Measurements from ENCODE around the gene PLXNA2. TPM values are rescaled to one million over a fixed set of nuclear protein-coding genes. Genes with fewer than 3 reads are reported as not detected.

PLXNA2 gene
- total RNA-seq, 1 experiment from 2014 or later = 0.89 TPM

GRCh38 chr1:208083016-208083714 is 161.0 kb downstream of the PLXNA2 start:
- POLR2A ChIA-PET = interaction anchor here (0.7 kb wide), 1 partner anchor 10 kb away, joined by 4 read pairs; no protein-coding TSS in a partner anchor
- H3K36me3 ChIP-seq (ENCODE audit: control insufficient read depth in 1 of 2, insufficient read depth in 2 of 2, low read length in 2 of 2) = no peaks in the 10 kb centered on the region

More at GRCh38 chr1:208083016-208083714, 161.0 kb downstream of the PLXNA2 start:
- no peaks in the 10 kb centered on the region for H3K9me3 ChIP-seq (ENCODE audit: control insufficient read depth in 1 of 2, insufficient read depth in 1 of 2, low read depth in 1 of 2, low read length in 2 of 2)
- intact Hi-C loops (cut with micrococcal nuclease) = no loop called here
- H2AFZ ChIP-seq (ENCODE audit: low read depth, low read length, poor library complexity, severe bottlenecking) = no peak overlapping the region
- DNase-seq (ENCODE audit: low read depth, low spot score) (no peak), ATAC-seq (no peak)
- H3K9me2 ChIP-seq (ENCODE audit: insufficient read depth) = no peaks in the 10 kb centered on the region
- no peaks in the 10 kb centered on the region for H3K79me2 ChIP-seq (ENCODE audit: insufficient read depth, low read length)
- H3K27ac ChIP-seq (ENCODE audit: low read depth, low read length) = no peak overlapping the region
- no peak overlapping the region for H3K4me2 ChIP-seq (ENCODE audit: low read length)
- H3K9ac ChIP-seq (ENCODE audit: low read length) = no peak overlapping the region
- TF ChIP-seq, protein P1, sequence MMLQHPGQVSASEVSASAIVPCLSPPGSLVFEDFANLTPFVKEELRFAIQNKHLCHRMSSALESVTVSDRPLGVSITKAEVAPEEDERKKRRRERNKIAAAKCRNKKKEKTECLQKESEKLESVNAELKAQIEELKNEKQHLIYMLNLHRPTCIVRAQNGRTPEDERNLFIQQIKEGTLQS (IDR thresholded peaks at IDR 0.05) = no peak
- no peak for TF ChIP-seq EGR1 (IDR thresholded peaks at IDR 0.05; ENCODE audit: low read depth)
- no peak for TF ChIP-seq ZFX (IDR thresholded peaks at IDR 0.05)
- TF ChIP-seq EZH2 (IDR thresholded peaks at IDR 0.05) = no peak
- no peak for TF ChIP-seq ZNF274 (IDR thresholded peaks at IDR 0.05; ENCODE audit: low read depth, low read length)
- no peak for TF ChIP-seq SIN3A (IDR thresholded peaks at IDR 0.05; ENCODE audit: low read depth)
- TF ChIP-seq YY1 (IDR thresholded peaks at IDR 0.05; ENCODE audit: extremely low read depth, insufficient replicate concordance, low read depth, low read length) = no peak
- TF ChIP-seq FOSL1 (IDR thresholded peaks at IDR 0.05; ENCODE audit: low read depth) = no peak
- TF ChIP-seq JUND (IDR thresholded peaks at IDR 0.05) = no peak
- TF ChIP-seq, protein P2, sequence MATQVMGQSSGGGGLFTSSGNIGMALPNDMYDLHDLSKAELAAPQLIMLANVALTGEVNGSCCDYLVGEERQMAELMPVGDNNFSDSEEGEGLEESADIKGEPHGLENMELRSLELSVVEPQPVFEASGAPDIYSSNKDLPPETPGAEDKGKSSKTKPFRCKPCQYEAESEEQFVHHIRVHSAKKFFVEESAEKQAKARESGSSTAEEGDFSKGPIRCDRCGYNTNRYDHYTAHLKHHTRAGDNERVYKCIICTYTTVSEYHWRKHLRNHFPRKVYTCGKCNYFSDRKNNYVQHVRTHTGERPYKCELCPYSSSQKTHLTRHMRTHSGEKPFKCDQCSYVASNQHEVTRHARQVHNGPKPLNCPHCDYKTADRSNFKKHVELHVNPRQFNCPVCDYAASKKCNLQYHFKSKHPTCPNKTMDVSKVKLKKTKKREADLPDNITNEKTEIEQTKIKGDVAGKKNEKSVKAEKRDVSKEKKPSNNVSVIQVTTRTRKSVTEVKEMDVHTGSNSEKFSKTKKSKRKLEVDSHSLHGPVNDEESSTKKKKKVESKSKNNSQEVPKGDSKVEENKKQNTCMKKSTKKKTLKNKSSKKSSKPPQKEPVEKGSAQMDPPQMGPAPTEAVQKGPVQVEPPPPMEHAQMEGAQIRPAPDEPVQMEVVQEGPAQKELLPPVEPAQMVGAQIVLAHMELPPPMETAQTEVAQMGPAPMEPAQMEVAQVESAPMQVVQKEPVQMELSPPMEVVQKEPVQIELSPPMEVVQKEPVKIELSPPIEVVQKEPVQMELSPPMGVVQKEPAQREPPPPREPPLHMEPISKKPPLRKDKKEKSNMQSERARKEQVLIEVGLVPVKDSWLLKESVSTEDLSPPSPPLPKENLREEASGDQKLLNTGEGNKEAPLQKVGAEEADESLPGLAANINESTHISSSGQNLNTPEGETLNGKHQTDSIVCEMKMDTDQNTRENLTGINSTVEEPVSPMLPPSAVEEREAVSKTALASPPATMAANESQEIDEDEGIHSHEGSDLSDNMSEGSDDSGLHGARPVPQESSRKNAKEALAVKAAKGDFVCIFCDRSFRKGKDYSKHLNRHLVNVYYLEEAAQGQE (IDR thresholded peaks at IDR 0.05; ENCODE audit: low read depth) = no peak
- TF ChIP-seq CBX3 (IDR thresholded peaks at IDR 0.05; ENCODE audit: low read depth) = no peak
- TF ChIP-seq POLR2A (IDR thresholded peaks at IDR 0.05; ENCODE audit: borderline replicate concordance, extremely low read depth, insufficient read depth, insufficient read length) = no peak
- no peak for TF ChIP-seq MAX (IDR thresholded peaks at IDR 0.05)
- TF ChIP-seq TCF7L2 (IDR thresholded peaks at IDR 0.05; ENCODE audit: borderline replicate concordance, extremely low read depth, insufficient read depth, insufficient read length) = no peak
- TF ChIP-seq CTCF (IDR thresholded peaks at IDR 0.05 in 2 of 3, conservative IDR thresholded peaks at IDR 0.05 in 1 of 3; ENCODE audit: borderline replicate concordance in 1 of 3, insufficient read depth in 1 of 3, low read depth in 2 of 3, low read length in 2 of 3) = no peak
- TF ChIP-seq SRF (IDR thresholded peaks at IDR 0.05; ENCODE audit: low read depth) = no peak
- TF ChIP-seq CEBPB (IDR thresholded peaks at IDR 0.05; ENCODE audit: low read depth) = no peak
- TF ChIP-seq RAD21 (IDR thresholded peaks at IDR 0.05; ENCODE audit: low read depth) = no peak
- TF ChIP-seq ELF1 (IDR thresholded peaks at IDR 0.05; ENCODE audit: borderline replicate concordance, low read depth) = no peak
- BruUV-seq (replicated peaks) = no TSS peak
- peaks cover 16% of the 10 kb centered on the region; the same call in 1 of the 2 replicates for H3K27me3 ChIP-seq (ENCODE audit: insufficient read depth, low read length)
- CTCF ChIA-PET = no interaction called here
- H4K20me1 ChIP-seq (ENCODE audit: insufficient read depth) = no peaks in the 10 kb centered on the region
- H3K4me1 ChIP-seq (ENCODE audit: control insufficient read depth in 1 of 2, insufficient read depth in 2 of 2, low read length in 2 of 2) = no peaks in the 10 kb centered on the region
- H3K4me3 ChIP-seq (replicated peaks in 1 of 2; ENCODE audit: low read depth in 1 of 2, low read length in 2 of 2) = no peak overlapping the region
- RAD21 ChIA-PET (ENCODE audit: low non-redundant PET in 1 of 2, low total read pairs in 2 of 2, uncharacterized antibody in 2 of 2, unreplicated experiment in 2 of 2) = no interaction called here

Data from HCT116 (cell line).